Measurements from ENCODE around the gene GRID1.
"Not testable (repeated sequence)": the region's sequence is repeated elsewhere in the genome, so short reads cannot be mapped to it uniquely, and the experiment has no call there.

GRID1 gene

GRCh38 chr10:86100581-86101061 lies 266.0 kb downstream of the GRID1 start:
- TF ChIP-seq, protein P1, sequence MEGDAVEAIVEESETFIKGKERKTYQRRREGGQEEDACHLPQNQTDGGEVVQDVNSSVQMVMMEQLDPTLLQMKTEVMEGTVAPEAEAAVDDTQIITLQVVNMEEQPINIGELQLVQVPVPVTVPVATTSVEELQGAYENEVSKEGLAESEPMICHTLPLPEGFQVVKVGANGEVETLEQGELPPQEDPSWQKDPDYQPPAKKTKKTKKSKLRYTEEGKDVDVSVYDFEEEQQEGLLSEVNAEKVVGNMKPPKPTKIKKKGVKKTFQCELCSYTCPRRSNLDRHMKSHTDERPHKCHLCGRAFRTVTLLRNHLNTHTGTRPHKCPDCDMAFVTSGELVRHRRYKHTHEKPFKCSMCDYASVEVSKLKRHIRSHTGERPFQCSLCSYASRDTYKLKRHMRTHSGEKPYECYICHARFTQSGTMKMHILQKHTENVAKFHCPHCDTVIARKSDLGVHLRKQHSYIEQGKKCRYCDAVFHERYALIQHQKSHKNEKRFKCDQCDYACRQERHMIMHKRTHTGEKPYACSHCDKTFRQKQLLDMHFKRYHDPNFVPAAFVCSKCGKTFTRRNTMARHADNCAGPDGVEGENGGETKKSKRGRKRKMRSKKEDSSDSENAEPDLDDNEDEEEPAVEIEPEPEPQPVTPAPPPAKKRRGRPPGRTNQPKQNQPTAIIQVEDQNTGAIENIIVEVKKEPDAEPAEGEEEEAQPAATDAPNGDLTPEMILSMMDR (conservative IDR thresholded peaks at IDR 0.05) = peak; percentile 77
- no peak overlapping the region for H3K27ac ChIP-seq

DNA sequence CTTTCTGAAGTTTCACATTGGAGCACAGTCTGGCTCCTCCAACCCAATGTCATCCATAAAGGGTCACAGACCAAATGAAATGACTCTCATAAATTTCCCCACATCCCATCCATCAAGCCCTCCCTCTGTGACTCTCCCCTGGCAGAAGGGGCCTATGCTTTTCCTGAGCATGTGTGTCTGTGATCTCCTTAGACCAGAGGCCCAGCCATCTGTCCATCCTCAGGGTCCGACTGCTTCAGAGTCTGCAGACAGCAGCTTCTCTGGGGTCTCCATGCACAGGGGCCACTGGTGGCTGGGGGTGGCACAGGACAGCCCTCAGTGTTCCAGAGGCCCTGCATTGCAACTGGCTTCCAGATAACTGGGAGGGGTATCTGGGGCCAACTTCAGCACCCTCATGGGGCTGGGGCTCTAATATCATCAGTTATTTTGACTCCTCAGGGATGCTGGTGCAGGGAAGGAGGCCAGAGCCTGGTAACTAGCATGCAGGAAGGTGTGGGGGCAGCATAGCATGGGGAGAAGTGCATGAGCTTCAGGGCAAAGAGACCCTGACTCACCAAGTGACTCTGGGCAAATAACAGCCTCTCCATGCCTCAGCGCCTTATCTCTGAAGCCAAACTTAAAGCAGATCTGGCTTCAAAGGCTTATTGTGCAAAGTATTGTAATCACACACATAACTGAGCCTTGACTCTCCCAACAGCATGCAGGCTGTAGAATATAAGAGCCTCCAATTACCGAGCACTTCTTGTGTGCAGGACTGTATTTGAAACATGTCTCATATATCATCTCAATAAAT lies 266.9 kb downstream of the GRID1 start:
- H3K27ac ChIP-seq = no peak overlapping the region
- TF ChIP-seq, protein P1 (conservative IDR thresholded peaks at IDR 0.05) = no peak

DNA sequence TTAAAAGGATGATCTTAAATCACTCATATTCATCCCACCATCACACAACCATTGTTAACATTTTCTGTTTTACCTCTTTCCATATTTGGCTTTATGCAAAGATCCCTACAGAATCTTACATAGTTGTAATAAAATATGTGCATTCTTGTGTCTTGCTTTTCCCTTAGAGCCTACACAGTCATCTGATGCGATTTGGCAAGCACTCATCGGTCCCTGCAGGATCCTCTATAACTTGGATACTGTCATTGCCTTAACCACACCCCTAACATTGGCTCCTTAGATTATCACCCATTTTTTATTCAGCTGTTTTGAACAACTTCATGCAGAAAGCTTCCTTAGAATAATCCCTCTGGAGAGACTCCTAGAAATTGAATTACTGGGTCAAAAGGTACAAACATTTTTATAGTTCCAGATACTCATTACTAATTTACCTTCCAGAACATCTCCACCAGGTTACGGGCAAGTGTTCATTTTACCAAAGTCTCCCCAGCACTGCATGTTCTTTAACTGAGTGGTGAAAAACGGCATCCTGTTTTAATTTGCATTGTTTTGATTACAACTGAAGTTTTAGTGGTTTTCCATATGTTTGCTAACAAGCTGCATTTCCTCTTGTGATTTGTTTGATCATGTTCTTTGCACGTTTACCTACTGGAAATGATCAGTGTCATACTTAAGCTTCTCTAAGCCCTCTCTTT lies 268.3 kb downstream of the GRID1 start:
- TF ChIP-seq, protein P1 (conservative IDR thresholded peaks at IDR 0.05) = no peak
- H3K27ac ChIP-seq = no peak overlapping the region

- not testable (repeated sequence) for H3K27ac ChIP-seq
These were observed 271.5 kb downstream of the GRID1 start for GRCh38 chr10:86095061-86095460.

- not testable (repeated sequence) for H3K27ac ChIP-seq
These were observed 274.3 kb downstream of the GRID1 start for GRCh38 chr10:86092311-86092710.

GRCh38 chr10:86091216-86091615 lies 275.4 kb downstream of the GRID1 start:
- TF ChIP-seq, protein P1 (conservative IDR thresholded peaks at IDR 0.05) = no peak
- H3K27ac ChIP-seq = no peak overlapping the region

- TF ChIP-seq, protein P1 (conservative IDR thresholded peaks at IDR 0.05) = no peak
- H3K27ac ChIP-seq = no peak overlapping the region
These were observed 275.8 kb downstream of the GRID1 start for GRCh38 chr10:86090807-86091206.

DNA sequence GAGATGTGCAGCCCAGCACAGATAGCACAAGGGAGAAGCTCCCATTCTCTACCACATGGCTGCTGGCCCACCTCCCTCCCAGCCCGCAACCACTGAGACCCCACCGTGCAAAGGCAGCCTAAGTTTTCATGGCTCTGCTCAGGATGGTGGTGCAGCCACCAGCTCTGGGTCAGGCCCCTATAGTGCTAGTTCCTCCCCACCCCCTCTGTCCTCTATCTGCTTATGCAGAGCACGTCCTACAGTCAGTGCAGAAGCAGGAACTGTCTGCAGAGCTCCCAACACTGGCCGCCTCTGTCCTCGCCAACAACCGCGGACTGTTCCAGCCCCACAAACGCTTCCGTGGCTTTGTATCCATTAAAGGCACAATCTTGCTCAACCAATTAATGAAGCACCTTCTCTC lies 278.9 kb downstream of the GRID1 start:
- TF ChIP-seq, protein P1 (conservative IDR thresholded peaks at IDR 0.05) = no peak
- H3K27ac ChIP-seq = no peak overlapping the region
